Dedifferentiated amniotic fluid mesenchymal stem cell (primary cell): Measurements from ENCODE around the gene ATG9B.

Source experiments
- DNase-seq: peaks from one replicate; pipeline ENCODE4 v3.0.0-alpha.2; 2016; ENCODE audit errors: extremely low spot score

Gene ATG9B

GRCh38 chr7:150967349-150967748 lies 56.9 kb downstream of the ATG9B start:
- DNase-seq, result no peak

GRCh38 chr7:150966002-150966401 lies 58.3 kb downstream of the ATG9B start:
- DNase-seq, result no peak

DNA sequence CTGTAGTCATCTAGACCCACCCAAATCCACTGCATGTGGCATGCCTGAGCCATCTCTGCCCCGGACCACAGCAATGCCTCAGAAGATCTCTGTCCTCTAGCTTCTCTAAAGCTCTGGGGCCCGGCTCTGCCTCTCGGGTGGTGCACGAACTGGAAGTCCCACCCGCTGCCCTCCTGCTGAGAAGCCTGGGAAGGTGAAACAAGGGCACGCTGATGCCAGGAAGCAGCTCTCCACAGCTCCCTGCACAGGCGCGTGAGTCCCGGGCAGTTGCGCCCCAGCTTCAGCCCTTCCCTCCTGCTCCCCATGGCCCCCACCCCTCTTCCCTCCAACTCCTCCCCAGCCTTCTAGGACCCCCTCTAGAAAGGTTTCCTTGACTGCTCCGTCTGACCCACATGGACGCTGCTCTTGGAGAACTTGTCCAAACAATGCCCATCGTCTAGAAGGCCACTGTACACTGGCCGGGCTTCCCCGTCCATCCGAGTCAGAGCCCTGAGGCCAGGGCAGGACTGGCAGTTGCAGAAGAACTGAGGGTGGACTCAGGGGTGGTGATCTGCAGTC lies 58.9 kb downstream of the ATG9B start:
- no peak for DNase-seq
